AG04450 (cell line): ENCODE data around the gene REC8. TPM values are rescaled to one million over a fixed set of nuclear protein-coding genes. Genes with fewer than 3 reads are reported as not detected.
A peak's percentile ranks its signal among the peaks of the same experiment; 100 is the strongest.

ENCODE experiments used
- CTCF ChIA-PET: fragments of 300-600, 350-600 bp; formaldehyde crosslinking; extraction: SDS; loops from one replicate; lab custom pipeline; 2022; ENCODE audit warnings: antibody characterized with exemption, inconsistent platforms; lab: Charles Lee
- POLR2A ChIA-PET: fragments of 350-600 bp; formaldehyde crosslinking; extraction: SDS; loops from one replicate; lab custom pipeline; 2021; ENCODE audit warnings: antibody characterized with exemption, inconsistent platforms; lab: Yijun Ruan, JAX
- DNase-seq: peaks from one replicate; pipeline ENCODE4 v3.0.0-alpha.2; 2011; ENCODE audit warnings: low read depth, low spot score
- H3K27ac ChIP-seq: one replicate; pipeline ENCODE4 v1.5.1; 2012; ENCODE audit warnings: low read depth, low read length, control low read depth
- H3K27me3 ChIP-seq: one replicate; pipeline ENCODE4 v1.6.0; 2012; ENCODE audit warnings: low read length; ENCODE audit not compliant: control insufficient read depth, insufficient read depth
- H3K4me3 ChIP-seq: 2 replicates; pipeline ENCODE4 v1.5.1; 2011; ENCODE audit warnings: mild to moderate bottlenecking, low read depth, low read length, control low read depth
- H3K9me3 ChIP-seq: 2 replicates; pipeline ENCODE4 v1.5.1; 2012; ENCODE audit warnings: low read length; ENCODE audit not compliant: control insufficient read depth, insufficient read depth
- CTCF ChIP-seq: IDR thresholded peaks from 2 replicates; pipeline ENCODE4 v1.5.1; 2011; ENCODE audit warnings: low read depth, low read length, control low read depth, inconsistent platforms
- polyA plus RNA-seq: library from polyadenylated mRNA; depleted of rRNA; stranded (reverse); fragments of >200 nt; gene quantifications from 2 replicates; pipeline ENCODE4 v1.2.3, GENCODE V29; 2011

REC8 gene
- polyA plus RNA-seq, 1 experiment, result 1.5 TPM

GRCh38 chr14:24131549-24131966, 40.3 kb upstream of the REC8 start:
- no peak for DNase-seq
- Histone ChIP-seq H3K4me3 (no peak overlapping the region), H3K27me3 (no peaks in the 10 kb centered on the region), H3K9me3 (no peaks in the 10 kb centered on the region), H3K27ac (no peak overlapping the region)
- TF ChIP-seq CTCF, result no peak
- ChIA-PET CTCF (no interaction called here), POLR2A (no interaction called here)

GRCh38 chr14:24132061-24132685, 39.7 kb upstream of the REC8 start:
- ChIA-PET POLR2A (no interaction called here), CTCF (no interaction called here)
- DNase-seq, result no peak
- Histone ChIP-seq H3K4me3 (no peak overlapping the region), H3K9me3 (no peaks in the 10 kb centered on the region), H3K27me3 (no peaks in the 10 kb centered on the region), H3K27ac (no peak overlapping the region)
- TF ChIP-seq CTCF, result no peak

GRCh38 chr14:24132976-24133375, 38.9 kb upstream of the REC8 start:
- POLR2A ChIA-PET, result interaction anchor here (0.7 kb wide), 1 partner anchor 13 kb away, joined by 4 read pairs; the partner anchor contains the start of gene PSME2
- CTCF ChIA-PET, result interaction anchor here (0.9 kb wide), 1 partner anchor 28 kb away, joined by 9 read pairs; the partner anchor contains the start of gene IRF9
- no peak for DNase-seq

GRCh38 chr14:24133735-24134134, 38.1 kb upstream of the REC8 start:
- H3K27ac ChIP-seq, result no peak overlapping the region
- TF ChIP-seq CTCF, result no peak
- no peaks in the 10 kb centered on the region for H3K27me3 ChIP-seq
- H3K9me3 ChIP-seq, result no peaks in the 10 kb centered on the region
- CTCF ChIA-PET, result interaction anchor here (0.5 to 0.9 kb wide), 2 partner anchors 28 to 95 kb away, joined by 3 to 9 read pairs; partner anchors contain the start of gene IRF9
- no peak overlapping the region for H3K4me3 ChIP-seq
- DNase-seq, result no peak
- POLR2A ChIA-PET, result interaction anchor here (0.7 kb wide), 1 partner anchor 13 kb away, joined by 4 read pairs; the partner anchor contains the start of gene PSME2

More at GRCh38 chr14:24132976-24133375, 38.9 kb upstream of the REC8 start:
- no peak for TF ChIP-seq CTCF
- Histone ChIP-seq H3K27ac (no peak overlapping the region), H3K27me3 (no peaks in the 10 kb centered on the region), H3K4me3 (no peak overlapping the region), H3K9me3 (no peaks in the 10 kb centered on the region)

GRCh38 chr14:24135584-24135833, 36.4 kb upstream of the REC8 start:
- H3K27me3 ChIP-seq, result no peaks in the 10 kb centered on the region
- no peak for DNase-seq
- ChIA-PET POLR2A (interaction anchor here (0.5 to 1.7 kb wide), 4 partner anchors 21 to 78 kb away, joined by 3 to 12 read pairs (median 4); partner anchors contain the start of genes CHMP4A, DCAF11, IRF9 and NRL), CTCF (interaction anchor here (0.6 to 2.4 kb wide), 4 partner anchors 20 to 124 kb away, joined by 3 to 11 read pairs (median 4); partner anchors contain the start of gene IRF9)
- H3K4me3 ChIP-seq, result peak overlapping the region; percentile 80
- H3K27ac ChIP-seq, result no peak overlapping the region
- TF ChIP-seq CTCF, result no peak
- no peaks in the 10 kb centered on the region for H3K9me3 ChIP-seq
